Urinary bladder (tissue), 4 donors: ENCODE measurements around the gene HTRA3. TPM values are rescaled to one million over a fixed set of nuclear protein-coding genes. Genes with fewer than 3 reads are reported as not detected.

ENCODE experiments used
- DNase-seq: peaks from one replicate; pipeline ENCODE4 v3.0.0-alpha.2; 2015; ENCODE audit errors: extremely low spot score
- H3K27ac ChIP-seq: one replicate; pipeline ENCODE4 v1.5.1; 2013; ENCODE audit warnings: low read depth, mild to moderate bottlenecking, moderate library complexity
- H3K36me3 ChIP-seq: one replicate; pipeline ENCODE4 v1.6.1; 2013; ENCODE audit warnings: mild to moderate bottlenecking, moderate library complexity; ENCODE audit not compliant: insufficient read depth
- H3K4me1 ChIP-seq: one replicate; pipeline ENCODE4 v1.6.1; 2013; ENCODE audit warnings: mild to moderate bottlenecking, moderate library complexity; ENCODE audit not compliant: insufficient read depth
- H3K4me3 ChIP-seq: one replicate; pipeline ENCODE4 v1.5.1; 2013; ENCODE audit warnings: low read depth, low read length
- WGBS: extraction: QIAGEN DNeasy Blood & Tissue Kit; methylation state at CpG from one replicate; pipeline ENCODE4 v1.1.7; 2013; 5-methylcytosine and 5-hydroxymethylcytosine counted together
- polyA plus RNA-seq: library from polyadenylated mRNA; stranded (reverse); fragments of 200-250 nt; gene quantifications from one replicate; pipeline ENCODE4 v1.2.3, GENCODE V29; 2013
- total RNA-seq: library from RNA; depleted of rRNA; stranded (reverse); fragments of >200 nt; gene quantifications from one replicate; pipeline ENCODE4 v1.2.3, GENCODE V29; 2014
- donor health status: healthy with polysubstance abuse.
- donor health status: healthy.

HTRA3 gene
- total and polyA plus RNA-seq, 2 donors: 37.0 to 49.2 TPM

DNA sequence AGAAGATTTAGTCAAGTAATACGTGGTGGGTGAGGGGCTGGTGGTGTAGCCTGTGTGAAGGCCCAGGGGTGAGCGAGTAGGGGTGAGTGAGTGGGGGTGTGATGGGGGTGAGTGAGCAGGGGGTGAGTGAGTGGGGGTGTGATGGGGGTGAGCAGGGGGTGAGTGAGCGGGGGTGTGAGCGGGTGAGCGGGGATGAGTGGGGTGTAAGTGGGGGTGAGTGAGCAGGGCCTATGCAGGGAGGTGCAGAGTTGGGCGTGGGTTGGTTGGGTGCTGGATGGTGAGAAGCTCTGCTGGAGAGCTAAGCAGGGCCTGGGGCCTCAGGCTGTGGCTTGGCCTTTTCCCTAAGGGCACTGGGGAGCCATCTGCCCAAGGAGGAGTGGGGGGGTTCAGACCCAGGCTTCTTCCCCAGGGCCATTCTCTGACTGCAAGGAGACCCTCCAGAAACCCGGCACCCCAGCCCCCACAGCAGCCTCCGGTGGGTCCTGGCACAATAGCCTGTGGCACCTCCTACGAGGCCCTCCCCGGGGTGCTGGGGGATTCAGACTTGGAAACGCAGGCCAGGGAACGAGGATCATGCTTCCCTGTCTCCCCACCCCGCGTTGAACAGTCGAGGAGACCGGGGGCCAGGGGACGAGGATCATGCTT, 40.1 kb upstream of the HTRA3 start:
- H3K4me1 ChIP-seq: no peaks in the 10 kb centered on the region
- no peak for DNase-seq
- WGBS: 92% methylated on average over 17 of the region's 17 CpGs
- no peak overlapping the region for H3K27ac ChIP-seq
- no peak overlapping the region for H3K4me3 ChIP-seq
- peaks cover 2% of the 10 kb centered on the region for H3K36me3 ChIP-seq

DNA sequence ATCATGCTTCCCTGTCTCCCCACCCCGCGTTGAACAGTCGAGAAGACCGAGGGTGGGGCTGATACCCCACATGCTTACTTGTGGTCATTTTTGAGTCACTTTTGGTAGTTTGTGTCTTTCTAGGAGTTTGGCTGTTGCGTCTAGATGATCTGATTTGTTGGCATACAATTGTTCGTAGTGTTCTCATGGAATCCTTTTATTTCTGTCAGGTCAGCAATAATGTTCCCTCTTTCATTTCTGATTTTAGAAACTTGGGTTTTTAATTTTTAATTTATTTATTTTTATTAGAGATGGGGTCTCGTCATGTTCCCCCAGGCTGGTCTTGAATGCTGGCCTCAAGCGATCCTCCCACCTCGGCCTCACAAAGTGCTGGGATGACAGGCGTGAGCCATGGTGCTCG, 39.5 kb upstream of the HTRA3 start:
- 96% methylated on average over 11 of the region's 11 CpGs for WGBS
- no peaks in the 10 kb centered on the region for H3K4me1 ChIP-seq
- H3K4me3 ChIP-seq: no peak overlapping the region
- H3K27ac ChIP-seq: no peak overlapping the region
- no peak for DNase-seq
- H3K36me3 ChIP-seq: peaks cover 2% of the 10 kb centered on the region

GRCh38 chr4:8230891-8231290, 38.7 kb upstream of the HTRA3 start:
- peaks cover 2% of the 10 kb centered on the region for H3K36me3 ChIP-seq
- no peak overlapping the region for H3K4me3 ChIP-seq
- no peaks in the 10 kb centered on the region for H3K4me1 ChIP-seq
- no peak overlapping the region for H3K27ac ChIP-seq
- 97% methylated on average over 10 of the region's 10 CpGs for WGBS
- no peak for DNase-seq

DNA sequence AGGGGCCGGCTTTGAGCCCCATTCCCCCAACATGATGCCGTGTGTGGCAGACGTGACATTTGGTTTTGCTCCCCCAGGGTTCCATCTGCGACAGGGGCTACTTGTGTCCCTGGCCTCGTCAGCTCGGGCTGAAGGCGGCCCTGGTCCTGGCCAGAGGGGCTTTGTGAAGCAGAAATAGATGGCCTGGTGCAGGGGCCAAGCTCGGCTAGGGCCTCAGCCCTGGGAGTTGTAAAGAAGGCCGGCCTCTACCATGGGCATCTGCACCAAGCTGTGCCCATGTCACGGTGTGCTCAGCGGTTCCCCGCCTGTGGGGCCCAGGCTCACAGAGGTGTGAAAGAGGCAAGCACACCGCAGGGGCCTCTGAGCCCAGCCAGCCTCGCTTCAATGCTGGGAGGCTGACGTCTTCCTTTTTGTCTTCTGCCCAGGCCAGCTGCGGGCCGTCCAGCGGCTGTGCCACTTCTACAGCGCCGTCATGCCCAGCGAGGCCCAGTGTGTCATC, 38.0 kb upstream of the HTRA3 start:
- Histone ChIP-seq H3K36me3 (peaks cover 2% of the 10 kb centered on the region), H3K4me1 (no peaks in the 10 kb centered on the region), H3K27ac (no peak overlapping the region), H3K4me3 (no peak overlapping the region)
- 92% methylated on average over 21 of the region's 21 CpGs for WGBS
- DNase-seq: no peak

- no peak overlapping the region for H3K27ac ChIP-seq
- H3K36me3 ChIP-seq: peaks cover 2% of the 10 kb centered on the region
- no peak for DNase-seq
- H3K4me1 ChIP-seq: no peaks in the 10 kb centered on the region
- H3K4me3 ChIP-seq: no peak overlapping the region
- WGBS: 97% methylated on average over 11 of the region's 11 CpGs
Measured at GRCh38 chr4:8232748-8233147, 36.8 kb upstream of the HTRA3 start.

DNA sequence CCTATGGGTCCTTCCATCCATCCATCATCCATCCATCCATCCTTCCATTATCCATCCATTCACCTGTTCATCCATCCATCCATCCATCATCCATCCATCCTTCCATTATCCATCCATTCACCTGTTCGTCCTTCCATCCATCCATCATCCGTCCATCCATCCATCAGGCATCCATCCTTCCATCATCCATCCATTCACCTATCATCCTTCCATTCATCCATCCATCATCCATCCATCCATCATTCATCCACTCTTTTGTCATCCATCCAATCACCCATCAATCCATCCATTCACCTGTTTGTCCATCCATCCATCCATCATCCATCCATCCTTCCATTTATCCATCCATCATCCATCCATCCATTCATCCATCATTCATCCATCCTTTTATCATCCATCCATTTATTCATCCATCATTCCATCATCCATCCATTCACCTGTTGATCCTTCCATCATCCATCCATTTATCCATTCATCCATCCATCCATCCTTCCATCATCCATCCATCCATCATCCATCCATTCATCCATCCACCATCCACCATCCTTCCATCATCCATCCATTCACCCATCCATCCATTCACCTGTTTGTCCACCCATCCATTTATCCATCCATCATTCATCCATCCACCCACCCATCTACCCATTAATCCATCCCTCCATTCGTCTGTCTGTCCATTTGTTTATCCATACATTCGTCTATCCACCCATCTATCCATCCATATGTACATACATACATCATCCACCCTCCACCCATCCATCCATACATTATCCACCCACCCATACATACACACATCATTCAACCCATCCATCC, 35.7 kb upstream of the HTRA3 start:
- Histone ChIP-seq H3K4me3 (no peak overlapping the region), H3K27ac (no peak overlapping the region), H3K4me1 (no peaks in the 10 kb centered on the region), H3K36me3 (peaks cover 2% of the 10 kb centered on the region)
- no peak for DNase-seq
- 93% methylated on average over 4 of the region's 4 CpGs for WGBS

GRCh38 chr4:8234715-8235114, 34.8 kb upstream of the HTRA3 start:
- 92% methylated on average over 1 of the region's 1 CpG for whole genome bisulfite sequencing
- H3K27ac ChIP-seq: no peak overlapping the region
- no peak overlapping the region for H3K4me3 ChIP-seq
- no peaks in the 10 kb centered on the region for H3K4me1 ChIP-seq
- no peak for DNase-seq
- H3K36me3 ChIP-seq: peaks cover 2% of the 10 kb centered on the region

- Histone ChIP-seq H3K36me3 (peaks cover 2% of the 10 kb centered on the region), H3K4me1 (no peaks in the 10 kb centered on the region), H3K27ac (no peak overlapping the region), H3K4me3 (no peak overlapping the region)
- 86% methylated on average over 13 of the region's 13 CpGs for WGBS
- no peak for DNase-seq
Measured at GRCh38 chr4:8235224-8235623, 34.3 kb upstream of the HTRA3 start.

DNA sequence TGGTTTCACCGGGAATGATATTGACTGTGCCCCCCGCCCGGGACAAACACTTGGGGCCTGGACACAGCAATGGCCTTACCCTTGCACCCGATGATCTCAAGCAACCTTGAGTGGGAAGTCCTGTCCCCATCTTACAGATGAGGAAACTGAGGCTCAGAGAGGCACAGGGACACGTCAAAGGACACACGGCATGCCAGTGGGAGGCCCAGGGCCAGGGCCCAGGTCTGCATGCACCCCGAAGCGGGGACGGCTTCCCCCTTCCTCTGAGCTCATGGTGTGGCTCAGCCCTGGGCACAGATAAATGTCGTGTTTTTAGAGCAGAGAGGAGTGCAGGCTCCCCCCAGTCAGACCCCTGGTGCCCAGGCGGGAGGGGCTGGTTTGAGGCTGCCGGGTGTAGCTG, 33.9 kb upstream of the HTRA3 start:
- H3K4me3 ChIP-seq: no peak overlapping the region
- no peak overlapping the region for H3K27ac ChIP-seq
- DNase-seq: no peak
- no peaks in the 10 kb centered on the region for H3K4me1 ChIP-seq
- WGBS: 96% methylated on average over 12 of the region's 12 CpGs
- H3K36me3 ChIP-seq: peaks cover 2% of the 10 kb centered on the region

GRCh38 chr4:8236106-8236919, 33.2 kb upstream of the HTRA3 start:
- Histone ChIP-seq H3K36me3 (peaks cover 2% of the 10 kb centered on the region), H3K4me3 (no peak overlapping the region), H3K27ac (no peak overlapping the region), H3K4me1 (no peaks in the 10 kb centered on the region)
- 89% methylated on average over 24 of the region's 24 CpGs for WGBS
- DNase-seq: no peak

- peaks cover 2% of the 10 kb centered on the region for H3K36me3 ChIP-seq
- 90% methylated on average over 9 of the region's 9 CpGs for WGBS
- H3K27ac ChIP-seq: no peak overlapping the region
- no peak overlapping the region for H3K4me3 ChIP-seq
- DNase-seq: no peak
- no peaks in the 10 kb centered on the region for H3K4me1 ChIP-seq
Measured at GRCh38 chr4:8236920-8237195, 32.7 kb upstream of the HTRA3 start.

DNA sequence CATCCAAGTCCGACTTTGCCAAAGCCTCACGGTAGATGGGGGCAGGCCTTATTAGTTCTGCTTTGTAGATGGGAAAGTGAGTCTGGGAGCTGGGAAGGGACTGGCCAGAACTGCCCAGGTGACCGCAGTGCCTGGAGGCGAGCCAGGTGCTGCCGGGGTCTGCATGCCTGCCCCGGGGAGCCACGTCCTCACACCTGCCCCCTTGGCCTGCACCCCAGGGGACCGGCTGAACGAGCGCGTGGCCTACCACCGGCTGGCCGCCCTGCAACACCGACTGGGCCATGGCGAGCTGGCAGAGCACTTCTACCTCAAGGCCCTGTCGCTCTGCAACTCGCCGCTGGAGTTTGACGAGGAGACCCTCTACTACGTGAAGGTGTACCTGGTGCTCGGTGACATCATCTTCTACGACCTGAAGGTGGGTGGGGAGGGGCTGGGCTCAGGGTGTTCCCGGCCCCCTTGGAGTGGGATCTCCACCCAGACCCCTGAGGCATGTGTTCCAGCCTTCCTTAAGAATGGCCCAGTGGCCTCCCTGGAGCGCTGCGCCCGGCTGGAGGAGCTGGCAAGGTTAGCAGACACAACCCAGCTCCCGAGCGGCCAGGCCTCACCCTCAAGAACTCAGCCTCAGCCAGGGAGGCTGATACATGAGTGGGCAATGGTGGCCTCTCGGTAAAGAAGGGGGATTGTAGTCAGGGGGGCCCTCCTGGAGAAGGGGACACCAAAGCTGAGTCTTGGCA, 32.1 kb upstream of the HTRA3 start:
- Histone ChIP-seq H3K4me3 (no peak overlapping the region), H3K27ac (no peak overlapping the region), H3K36me3 (peaks cover 2% of the 10 kb centered on the region), H3K4me1 (no peaks in the 10 kb centered on the region)
- no peak for DNase-seq
- WGBS: 94% methylated on average over 29 of the region's 29 CpGs

GRCh38 chr4:8238036-8238511, 31.5 kb upstream of the HTRA3 start:
- WGBS: 72% methylated on average over 14 of the region's 14 CpGs
- Histone ChIP-seq H3K36me3 (peaks cover 2% of the 10 kb centered on the region), H3K27ac (no peak overlapping the region), H3K4me1 (no peaks in the 10 kb centered on the region), H3K4me3 (no peak overlapping the region)
- DNase-seq: no peak
